GM12801 (cell line): ENCODE measurements around the gene RWDD1.

Source experiments
- TF ChIP-seq, protein P1 (sequence below): IDR thresholded peaks from one replicate; pipeline ENCODE4 v1.5.1; 2011; ENCODE audit warnings: control low read depth; ENCODE audit not compliant: insufficient read length; ENCODE audit errors: extremely low read depth

Gene RWDD1, protein sequence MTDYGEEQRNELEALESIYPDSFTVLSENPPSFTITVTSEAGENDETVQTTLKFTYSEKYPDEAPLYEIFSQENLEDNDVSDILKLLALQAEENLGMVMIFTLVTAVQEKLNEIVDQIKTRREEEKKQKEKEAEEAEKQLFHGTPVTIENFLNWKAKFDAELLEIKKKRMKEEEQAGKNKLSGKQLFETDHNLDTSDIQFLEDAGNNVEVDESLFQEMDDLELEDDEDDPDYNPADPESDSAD

DNA sequence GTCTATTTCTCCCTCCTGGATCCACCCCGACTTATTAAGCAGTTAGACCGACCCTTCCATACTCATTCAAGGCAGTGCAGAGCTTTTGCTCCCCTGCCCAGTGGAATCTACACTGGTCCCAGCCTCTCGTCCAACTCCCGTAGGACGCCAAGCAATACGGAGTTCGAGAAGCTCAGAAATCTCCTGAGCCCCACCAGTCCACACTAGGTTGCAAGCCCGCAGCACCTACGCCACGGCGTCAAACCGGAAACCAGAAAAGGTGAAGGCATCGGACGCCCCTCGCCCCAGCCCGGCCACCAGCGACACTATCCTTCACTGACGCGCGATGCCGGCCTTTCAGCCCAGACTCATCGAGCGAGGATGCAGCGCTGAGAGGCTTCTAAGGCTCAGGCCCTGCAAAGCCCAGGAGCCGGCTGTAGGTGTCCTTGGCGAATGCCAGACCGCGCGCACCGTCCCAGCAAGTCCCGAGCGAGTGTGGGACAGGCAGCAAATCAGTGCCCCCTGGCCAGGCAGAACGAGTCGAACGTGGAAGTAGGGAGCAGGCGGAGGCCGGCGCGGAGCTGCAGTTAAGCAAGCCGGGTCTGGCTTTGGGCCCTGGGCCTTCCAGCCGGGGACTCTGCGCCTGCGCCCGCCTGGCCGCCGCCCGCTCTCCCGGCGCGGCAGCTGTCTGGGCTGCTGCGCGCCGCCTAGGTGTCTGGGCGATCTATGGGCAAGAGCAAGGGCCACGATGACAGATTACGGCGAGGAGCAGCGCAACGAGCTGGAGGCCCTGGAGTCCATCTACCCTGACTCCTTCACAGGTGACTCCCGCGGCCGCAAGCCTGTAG is at the start of gene RWDD1:
RWDD1 (plus strand) TSS at position 649 of the 827 bp plus-strand sequence; CDS start at position 728, 79 bp downstream.
- TF ChIP-seq, protein P1, sequence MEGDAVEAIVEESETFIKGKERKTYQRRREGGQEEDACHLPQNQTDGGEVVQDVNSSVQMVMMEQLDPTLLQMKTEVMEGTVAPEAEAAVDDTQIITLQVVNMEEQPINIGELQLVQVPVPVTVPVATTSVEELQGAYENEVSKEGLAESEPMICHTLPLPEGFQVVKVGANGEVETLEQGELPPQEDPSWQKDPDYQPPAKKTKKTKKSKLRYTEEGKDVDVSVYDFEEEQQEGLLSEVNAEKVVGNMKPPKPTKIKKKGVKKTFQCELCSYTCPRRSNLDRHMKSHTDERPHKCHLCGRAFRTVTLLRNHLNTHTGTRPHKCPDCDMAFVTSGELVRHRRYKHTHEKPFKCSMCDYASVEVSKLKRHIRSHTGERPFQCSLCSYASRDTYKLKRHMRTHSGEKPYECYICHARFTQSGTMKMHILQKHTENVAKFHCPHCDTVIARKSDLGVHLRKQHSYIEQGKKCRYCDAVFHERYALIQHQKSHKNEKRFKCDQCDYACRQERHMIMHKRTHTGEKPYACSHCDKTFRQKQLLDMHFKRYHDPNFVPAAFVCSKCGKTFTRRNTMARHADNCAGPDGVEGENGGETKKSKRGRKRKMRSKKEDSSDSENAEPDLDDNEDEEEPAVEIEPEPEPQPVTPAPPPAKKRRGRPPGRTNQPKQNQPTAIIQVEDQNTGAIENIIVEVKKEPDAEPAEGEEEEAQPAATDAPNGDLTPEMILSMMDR = no peak

DNA sequence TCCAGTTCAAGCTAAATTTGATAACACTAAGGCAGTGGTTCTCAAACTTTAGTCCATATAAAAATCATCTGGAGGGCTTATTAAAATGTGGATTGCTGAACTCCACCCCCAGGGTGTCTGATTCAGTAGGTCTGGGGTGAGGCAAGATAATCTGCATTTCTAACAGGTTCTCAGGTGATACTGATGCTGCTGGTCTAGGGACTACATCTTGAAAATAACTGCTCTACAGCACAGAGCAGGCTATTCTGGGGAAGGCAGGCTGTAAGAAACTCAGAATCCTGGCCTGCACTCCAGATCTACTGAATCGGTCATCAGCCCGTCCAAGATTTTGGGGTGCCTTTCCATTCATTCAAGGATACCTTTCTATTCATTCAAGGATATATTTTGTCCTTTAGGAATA is 48.4 kb upstream of the RWDD1 start:
- TF ChIP-seq, protein P1 = no peak

DNA sequence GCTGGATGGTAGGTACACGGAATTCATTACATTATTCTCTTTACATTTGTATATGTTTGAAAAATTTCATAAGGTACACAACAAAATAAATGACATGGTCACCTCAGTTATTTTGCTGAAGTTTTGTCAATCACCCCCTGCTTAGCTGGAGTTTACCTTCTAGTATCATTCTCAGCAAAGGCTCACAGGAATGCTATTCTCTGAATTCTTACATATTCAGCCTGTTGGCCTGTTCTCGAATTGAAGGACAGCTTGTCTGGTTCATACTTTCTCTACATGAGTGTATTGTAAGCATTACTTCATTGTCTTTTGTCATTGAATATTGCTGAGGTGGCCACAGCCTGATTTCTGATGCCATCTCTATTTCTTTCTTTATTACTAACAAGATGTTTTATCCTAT is 47.1 kb upstream of the RWDD1 start:
- TF ChIP-seq, protein P1 = no peak

DNA sequence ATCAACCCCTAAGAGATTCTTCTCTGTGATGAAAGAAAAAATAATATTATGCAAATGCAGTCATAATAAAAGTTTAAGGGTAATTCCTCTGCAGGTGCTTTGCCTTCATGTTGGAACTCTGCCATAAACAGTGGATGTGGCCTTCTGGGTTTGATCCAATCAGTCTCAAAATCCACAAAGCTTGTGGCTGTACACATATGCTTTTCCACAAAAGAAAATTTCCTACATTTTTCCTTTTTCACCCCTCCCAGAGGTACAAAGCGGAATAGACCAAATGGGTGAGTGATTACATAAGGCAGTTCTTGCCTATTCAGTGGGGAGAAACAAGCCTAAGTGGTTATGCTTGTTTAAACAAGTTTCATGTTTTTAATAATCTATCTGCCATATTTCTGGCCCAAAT is 43.2 kb upstream of the RWDD1 start:
- TF ChIP-seq, protein P1 = no peak

DNA sequence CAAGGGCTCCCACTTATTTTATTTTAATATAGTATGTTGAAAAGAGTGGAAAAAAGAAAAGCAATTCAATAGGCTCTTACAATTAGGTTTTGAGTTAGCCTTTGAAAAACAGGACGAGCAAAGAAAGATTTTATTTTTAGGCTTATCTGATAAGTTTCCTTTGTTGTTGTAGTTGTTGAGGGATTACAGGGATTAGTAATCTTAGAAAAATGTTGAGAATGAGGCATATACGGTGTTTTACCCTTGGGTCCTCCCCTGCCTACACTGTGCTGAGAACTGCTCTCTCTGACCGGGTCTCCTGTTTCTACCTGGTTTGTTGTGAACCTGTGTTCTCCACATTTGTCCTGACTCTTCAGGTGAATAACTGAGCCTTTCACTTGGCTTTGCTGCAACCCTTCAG is 42.5 kb upstream of the RWDD1 start:
- TF ChIP-seq, protein P1 = no peak

DNA sequence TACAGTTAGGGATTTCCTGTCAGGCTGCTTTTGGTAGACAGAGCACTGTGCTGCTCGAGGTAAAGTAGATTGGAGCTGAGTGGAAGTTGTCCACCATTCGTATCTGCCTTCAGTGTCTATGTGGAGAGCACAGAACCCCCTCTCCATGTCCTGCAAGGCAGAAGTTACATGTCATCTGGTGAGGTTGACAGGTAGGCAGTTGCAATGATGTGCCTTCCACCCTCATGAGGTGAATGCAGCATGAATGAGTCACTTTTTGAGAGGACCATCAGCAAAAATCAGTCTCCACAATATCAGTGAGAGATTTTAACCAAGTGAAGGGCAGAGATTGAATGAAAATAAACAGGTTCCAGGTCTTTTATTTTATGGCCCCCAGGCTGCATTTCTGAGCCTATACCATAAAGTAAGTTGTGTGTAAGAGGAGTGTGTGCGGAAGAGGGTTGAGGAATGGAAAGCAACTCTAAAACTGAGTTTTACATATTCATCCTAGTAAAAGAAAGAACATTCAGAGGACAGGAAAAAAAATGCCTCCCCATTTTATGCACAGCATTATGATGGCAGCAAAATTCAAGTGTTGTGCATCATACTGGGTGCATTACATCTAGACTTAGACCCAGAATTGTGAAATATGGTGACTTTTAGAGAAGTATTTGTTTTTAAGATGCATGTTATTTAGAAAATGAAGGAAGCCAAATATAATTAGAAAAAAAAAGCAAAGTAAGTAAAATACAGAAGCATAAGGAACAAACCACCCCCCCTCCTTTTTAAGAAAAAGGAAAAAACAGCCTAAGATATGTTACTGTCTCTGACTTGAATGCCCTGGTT is 41.6 kb upstream of the RWDD1 start:
- TF ChIP-seq, protein P1 = no peak

DNA sequence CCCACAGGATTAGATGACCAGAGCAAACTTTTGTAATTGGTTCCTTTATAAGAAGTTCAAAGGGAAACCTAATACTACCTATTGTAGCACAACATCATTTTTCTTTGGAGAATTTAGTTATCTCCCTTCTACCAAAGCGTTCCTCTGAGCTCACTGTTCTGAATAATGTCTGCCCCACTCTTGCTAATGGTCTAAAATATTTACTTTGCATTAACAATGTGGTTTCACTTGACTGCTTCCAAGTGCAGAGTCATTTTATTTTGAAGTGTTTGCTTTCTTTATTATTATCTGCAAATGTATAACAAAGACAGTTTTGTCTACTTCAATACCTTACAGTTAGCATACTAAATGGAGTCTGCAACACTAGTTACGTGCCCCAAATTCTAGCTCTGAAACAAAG is 40.9 kb upstream of the RWDD1 start:
- TF ChIP-seq, protein P1 = no peak
